ENCODE results near the gene TEX2. TPM values are rescaled to one million over a fixed set of nuclear protein-coding genes. Genes with fewer than 3 reads are reported as not detected.

TEX2 gene
- total and polyA plus RNA-seq, 2 experiments from 2014 or later, result 7.5 to 17.7 TPM

DNA sequence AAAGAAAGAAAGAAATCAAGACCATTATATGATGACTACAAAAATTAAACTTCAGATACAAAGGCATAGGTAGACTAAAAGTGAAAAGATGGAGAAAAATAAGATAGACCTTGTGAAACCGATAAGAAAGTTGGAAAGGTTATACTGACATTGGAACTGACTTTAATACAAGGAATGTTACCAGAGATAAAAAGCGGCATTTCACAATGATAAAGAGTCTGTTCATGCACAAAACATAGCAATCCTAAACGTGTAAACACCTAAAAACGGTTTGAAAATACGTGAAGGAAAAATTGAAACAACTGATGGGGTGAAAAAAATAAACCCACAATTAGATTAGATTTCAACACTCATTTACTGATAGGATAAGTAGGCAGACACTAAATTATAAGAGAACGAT, 123.5 kb downstream of the TEX2 start:
- Mint-ChIP-seq H3K27me3 (ENCODE audit: insufficient read depth, low read depth, poor library complexity) (peaks cover 3% of the 10 kb centered on the region), H3K4me1 (no peaks in the 10 kb centered on the region), H3K27ac (no peak overlapping the region), H3K9me3 (no peaks in the 10 kb centered on the region), H3K36me3 (ENCODE audit: low read depth) (no peaks in the 10 kb centered on the region), H3K4me3 (no peak overlapping the region)
- H3K27ac ChIP-seq (ENCODE audit: low read depth), result no peak overlapping the region
- TF ChIP-seq POLR2AphosphoS5 (IDR thresholded peaks at IDR 0.05; ENCODE audit: low read depth) (no peak), STAT1 (IDR thresholded peaks at IDR 0.05; ENCODE audit: unreplicated experiment) (no peak), CREB1 (CRISPR knock-in tag; IDR thresholded peaks at IDR 0.05; ENCODE audit: low read depth) (no peak)
- TF ChIP-seq, protein P1, sequence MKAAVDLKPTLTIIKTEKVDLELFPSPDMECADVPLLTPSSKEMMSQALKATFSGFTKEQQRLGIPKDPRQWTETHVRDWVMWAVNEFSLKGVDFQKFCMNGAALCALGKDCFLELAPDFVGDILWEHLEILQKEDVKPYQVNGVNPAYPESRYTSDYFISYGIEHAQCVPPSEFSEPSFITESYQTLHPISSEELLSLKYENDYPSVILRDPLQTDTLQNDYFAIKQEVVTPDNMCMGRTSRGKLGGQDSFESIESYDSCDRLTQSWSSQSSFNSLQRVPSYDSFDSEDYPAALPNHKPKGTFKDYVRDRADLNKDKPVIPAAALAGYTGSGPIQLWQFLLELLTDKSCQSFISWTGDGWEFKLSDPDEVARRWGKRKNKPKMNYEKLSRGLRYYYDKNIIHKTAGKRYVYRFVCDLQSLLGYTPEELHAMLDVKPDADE (IDR thresholded peaks at IDR 0.05), result no peak
- no peak overlapping the region for H2AFZ ChIP-seq
- no peak overlapping the region for H3K4me2 ChIP-seq
- no peaks in the 10 kb centered on the region for H3K36me3 ChIP-seq (ENCODE audit: insufficient read depth)
- no peaks in the 10 kb centered on the region for H3K27me3 ChIP-seq (ENCODE audit: insufficient read depth)
- H3K79me2 ChIP-seq (replicated peaks; ENCODE audit: insufficient read depth), result no peaks in the 10 kb centered on the region
- DNase-seq (ENCODE audit: low spot score), result no peak
- H3K9me2 ChIP-seq (ENCODE audit: insufficient read depth), result no peaks in the 10 kb centered on the region
- no peaks in the 10 kb centered on the region for H3F3A ChIP-seq (replicated peaks; ENCODE audit: low read depth)
- H3K4me3 ChIP-seq, result no peak overlapping the region
- H3K4me1 ChIP-seq (ENCODE audit: insufficient read depth), result no peaks in the 10 kb centered on the region
- no peaks in the 10 kb centered on the region for H4K20me1 ChIP-seq (replicated peaks; ENCODE audit: insufficient read depth)
- ATAC-seq, result no peak

DNA sequence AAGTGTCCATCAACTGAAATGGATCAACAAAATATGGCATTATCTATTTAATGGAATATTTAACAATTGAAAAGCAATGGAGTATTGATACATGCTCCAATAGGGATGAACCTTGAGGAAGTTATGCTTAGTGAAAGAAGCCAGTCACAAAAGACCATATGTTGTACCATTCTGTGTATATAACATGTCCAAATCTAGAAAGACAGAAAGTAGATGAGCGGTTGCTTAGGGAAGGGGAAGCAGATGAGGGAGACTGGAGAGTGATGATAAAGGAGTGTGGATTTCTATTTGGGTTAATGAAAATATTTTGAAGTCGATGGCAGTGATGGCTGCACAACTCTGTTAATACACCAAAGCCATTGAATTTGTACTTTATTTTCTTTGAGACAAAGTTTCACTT, 124.6 kb downstream of the TEX2 start:
- no peaks in the 10 kb centered on the region for H4K20me1 ChIP-seq (replicated peaks; ENCODE audit: insufficient read depth)
- Mint-ChIP-seq H3K27ac (no peak overlapping the region), H3K9me3 (no peaks in the 10 kb centered on the region), H3K36me3 (ENCODE audit: low read depth) (no peaks in the 10 kb centered on the region), H3K4me1 (no peaks in the 10 kb centered on the region), H3K4me3 (no peak overlapping the region), H3K27me3 (ENCODE audit: insufficient read depth, low read depth, poor library complexity) (no peaks in the 10 kb centered on the region)
- no peaks in the 10 kb centered on the region for H3K27me3 ChIP-seq (ENCODE audit: insufficient read depth)
- H3K79me2 ChIP-seq (replicated peaks; ENCODE audit: insufficient read depth), result no peaks in the 10 kb centered on the region
- DNase-seq (ENCODE audit: low spot score) (no peak), ATAC-seq (no peak)
- H3F3A ChIP-seq (replicated peaks; ENCODE audit: low read depth), result no peaks in the 10 kb centered on the region
- H3K4me2 ChIP-seq, result no peak overlapping the region
- H2AFZ ChIP-seq, result no peak overlapping the region
- no peaks in the 10 kb centered on the region for H3K4me1 ChIP-seq (ENCODE audit: insufficient read depth)
- H3K9me2 ChIP-seq (ENCODE audit: insufficient read depth), result no peaks in the 10 kb centered on the region
- no peaks in the 10 kb centered on the region for H3K36me3 ChIP-seq (ENCODE audit: insufficient read depth)
- no peak overlapping the region for H3K27ac ChIP-seq (ENCODE audit: low read depth)
- H3K4me3 ChIP-seq, result no peak overlapping the region
- TF ChIP-seq, protein P2, sequence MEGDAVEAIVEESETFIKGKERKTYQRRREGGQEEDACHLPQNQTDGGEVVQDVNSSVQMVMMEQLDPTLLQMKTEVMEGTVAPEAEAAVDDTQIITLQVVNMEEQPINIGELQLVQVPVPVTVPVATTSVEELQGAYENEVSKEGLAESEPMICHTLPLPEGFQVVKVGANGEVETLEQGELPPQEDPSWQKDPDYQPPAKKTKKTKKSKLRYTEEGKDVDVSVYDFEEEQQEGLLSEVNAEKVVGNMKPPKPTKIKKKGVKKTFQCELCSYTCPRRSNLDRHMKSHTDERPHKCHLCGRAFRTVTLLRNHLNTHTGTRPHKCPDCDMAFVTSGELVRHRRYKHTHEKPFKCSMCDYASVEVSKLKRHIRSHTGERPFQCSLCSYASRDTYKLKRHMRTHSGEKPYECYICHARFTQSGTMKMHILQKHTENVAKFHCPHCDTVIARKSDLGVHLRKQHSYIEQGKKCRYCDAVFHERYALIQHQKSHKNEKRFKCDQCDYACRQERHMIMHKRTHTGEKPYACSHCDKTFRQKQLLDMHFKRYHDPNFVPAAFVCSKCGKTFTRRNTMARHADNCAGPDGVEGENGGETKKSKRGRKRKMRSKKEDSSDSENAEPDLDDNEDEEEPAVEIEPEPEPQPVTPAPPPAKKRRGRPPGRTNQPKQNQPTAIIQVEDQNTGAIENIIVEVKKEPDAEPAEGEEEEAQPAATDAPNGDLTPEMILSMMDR (conservative IDR thresholded peaks at IDR 0.05; ENCODE audit: low read depth in 2 of 2), result no peak
- TF ChIP-seq POLR2AphosphoS5 (IDR thresholded peaks at IDR 0.05; ENCODE audit: low read depth), result no peak
- TF ChIP-seq ZNF331 (CRISPR knock-in tag; IDR thresholded peaks at IDR 0.05; ENCODE audit: low read depth), result no peak
- TF ChIP-seq JUNB (IDR thresholded peaks at IDR 0.05; ENCODE audit: unreplicated experiment), result no peak
- TF ChIP-seq ZNF114 (CRISPR knock-in tag; IDR thresholded peaks at IDR 0.05), result no peak
- no peak for TF ChIP-seq EZH2phosphoT487 (IDR thresholded peaks at IDR 0.05; ENCODE audit: unreplicated experiment)
- TF ChIP-seq, protein P1 (IDR thresholded peaks at IDR 0.05), result no peak
- no peak for TF ChIP-seq STAT1 (IDR thresholded peaks at IDR 0.05; ENCODE audit: unreplicated experiment)
- no peak for TF ChIP-seq EZH2 (IDR thresholded peaks at IDR 0.05; ENCODE audit: low read depth, unreplicated experiment)
- TF ChIP-seq, protein P3, sequence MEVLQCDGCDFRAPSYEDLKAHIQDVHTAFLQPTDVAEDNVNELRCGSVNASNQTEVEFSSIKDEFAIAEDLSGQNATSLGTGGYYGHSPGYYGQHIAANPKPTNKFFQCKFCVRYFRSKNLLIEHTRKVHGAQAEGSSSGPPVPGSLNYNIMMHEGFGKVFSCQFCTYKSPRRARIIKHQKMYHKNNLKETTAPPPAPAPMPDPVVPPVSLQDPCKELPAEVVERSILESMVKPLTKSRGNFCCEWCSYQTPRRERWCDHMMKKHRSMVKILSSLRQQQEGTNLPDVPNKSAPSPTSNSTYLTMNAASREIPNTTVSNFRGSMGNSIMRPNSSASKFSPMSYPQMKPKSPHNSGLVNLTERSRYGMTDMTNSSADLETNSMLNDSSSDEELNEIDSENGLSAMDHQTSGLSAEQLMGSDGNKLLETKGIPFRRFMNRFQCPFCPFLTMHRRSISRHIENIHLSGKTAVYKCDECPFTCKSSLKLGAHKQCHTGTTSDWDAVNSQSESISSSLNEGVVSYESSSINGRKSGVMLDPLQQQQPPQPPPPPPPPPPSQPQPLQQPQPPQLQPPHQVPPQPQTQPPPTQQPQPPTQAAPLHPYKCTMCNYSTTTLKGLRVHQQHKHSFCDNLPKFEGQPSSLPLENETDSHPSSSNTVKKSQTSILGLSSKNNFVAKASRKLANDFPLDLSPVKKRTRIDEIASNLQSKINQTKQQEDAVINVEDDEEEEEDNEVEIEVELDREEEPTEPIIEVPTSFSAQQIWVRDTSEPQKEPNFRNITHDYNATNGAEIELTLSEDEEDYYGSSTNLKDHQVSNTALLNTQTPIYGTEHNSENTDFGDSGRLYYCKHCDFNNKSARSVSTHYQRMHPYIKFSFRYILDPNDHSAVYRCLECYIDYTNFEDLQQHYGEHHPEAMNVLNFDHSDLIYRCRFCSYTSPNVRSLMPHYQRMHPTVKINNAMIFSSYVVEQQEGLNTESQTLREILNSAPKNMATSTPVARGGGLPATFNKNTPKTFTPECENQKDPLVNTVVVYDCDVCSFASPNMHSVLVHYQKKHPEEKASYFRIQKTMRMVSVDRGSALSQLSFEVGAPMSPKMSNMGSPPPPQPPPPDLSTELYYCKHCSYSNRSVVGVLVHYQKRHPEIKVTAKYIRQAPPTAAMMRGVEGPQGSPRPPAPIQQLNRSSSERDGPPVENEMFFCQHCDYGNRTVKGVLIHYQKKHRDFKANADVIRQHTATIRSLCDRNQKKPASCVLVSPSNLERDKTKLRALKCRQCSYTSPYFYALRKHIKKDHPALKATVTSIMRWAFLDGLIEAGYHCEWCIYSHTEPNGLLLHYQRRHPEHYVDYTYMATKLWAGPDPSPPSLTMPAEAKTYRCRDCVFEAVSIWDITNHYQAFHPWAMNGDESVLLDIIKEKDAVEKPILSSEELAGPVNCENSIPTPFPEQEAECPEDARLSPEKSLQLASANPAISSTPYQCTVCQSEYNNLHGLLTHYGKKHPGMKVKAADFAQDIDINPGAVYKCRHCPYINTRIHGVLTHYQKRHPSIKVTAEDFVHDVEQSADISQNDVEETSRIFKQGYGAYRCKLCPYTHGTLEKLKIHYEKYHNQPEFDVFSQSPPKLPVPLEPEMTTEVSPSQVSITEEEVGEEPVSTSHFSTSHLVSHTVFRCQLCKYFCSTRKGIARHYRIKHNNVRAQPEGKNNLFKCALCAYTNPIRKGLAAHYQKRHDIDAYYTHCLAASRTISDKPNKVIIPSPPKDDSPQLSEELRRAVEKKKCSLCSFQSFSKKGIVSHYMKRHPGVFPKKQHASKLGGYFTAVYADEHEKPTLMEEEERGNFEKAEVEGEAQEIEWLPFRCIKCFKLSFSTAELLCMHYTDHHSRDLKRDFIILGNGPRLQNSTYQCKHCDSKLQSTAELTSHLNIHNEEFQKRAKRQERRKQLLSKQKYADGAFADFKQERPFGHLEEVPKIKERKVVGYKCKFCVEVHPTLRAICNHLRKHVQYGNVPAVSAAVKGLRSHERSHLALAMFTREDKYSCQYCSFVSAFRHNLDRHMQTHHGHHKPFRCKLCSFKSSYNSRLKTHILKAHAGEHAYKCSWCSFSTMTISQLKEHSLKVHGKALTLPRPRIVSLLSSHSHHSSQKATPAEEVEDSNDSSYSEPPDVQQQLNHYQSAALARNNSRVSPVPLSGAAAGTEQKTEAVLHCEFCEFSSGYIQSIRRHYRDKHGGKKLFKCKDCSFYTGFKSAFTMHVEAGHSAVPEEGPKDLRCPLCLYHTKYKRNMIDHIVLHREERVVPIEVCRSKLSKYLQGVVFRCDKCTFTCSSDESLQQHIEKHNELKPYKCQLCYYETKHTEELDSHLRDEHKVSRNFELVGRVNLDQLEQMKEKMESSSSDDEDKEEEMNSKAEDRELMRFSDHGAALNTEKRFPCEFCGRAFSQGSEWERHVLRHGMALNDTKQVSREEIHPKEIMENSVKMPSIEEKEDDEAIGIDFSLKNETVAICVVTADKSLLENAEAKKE (CRISPR knock-in tag; IDR thresholded peaks at IDR 0.05), result no peak
- TF ChIP-seq CREB1 (CRISPR knock-in tag; IDR thresholded peaks at IDR 0.05; ENCODE audit: low read depth), result no peak
